ENCODE measurements around the gene RAB3B.

- no peak for TF ChIP-seq CTCF (conservative IDR thresholded peaks at IDR 0.05 in 1 of 2, IDR thresholded peaks at IDR 0.05 in 1 of 2; ENCODE audit: low read depth in 1 of 2, low read length in 2 of 2)
- no peak for TF ChIP-seq EZH2 (IDR thresholded peaks at IDR 0.05; ENCODE audit: low read length, missing control alignments)
Measured at GRCh38 chr1:51908499-51908898, 82.0 kb downstream of the RAB3B start.
